NCI-H460 (cell line): ENCODE data around the gene ABCA1. TPM values are rescaled to one million over a fixed set of nuclear protein-coding genes. Genes with fewer than 3 reads are reported as not detected.

Experiments used
- DNase-seq: peaks from one replicate; pipeline ENCODE4 v3.0.0-alpha.2; 2016; ENCODE audit warnings: low read depth; ENCODE audit errors: extremely low read depth
- total RNA-seq: library from RNA; depleted of rRNA; stranded (reverse); fragments of >200 nt; shearing (Covaris generic); gene quantifications from 2 replicates; pipeline ENCODE4 v1.2.3, GENCODE V29; 2014

Gene ABCA1
- total RNA-seq, 1 experiment from 2014 or later, result 6.6 TPM

DNA sequence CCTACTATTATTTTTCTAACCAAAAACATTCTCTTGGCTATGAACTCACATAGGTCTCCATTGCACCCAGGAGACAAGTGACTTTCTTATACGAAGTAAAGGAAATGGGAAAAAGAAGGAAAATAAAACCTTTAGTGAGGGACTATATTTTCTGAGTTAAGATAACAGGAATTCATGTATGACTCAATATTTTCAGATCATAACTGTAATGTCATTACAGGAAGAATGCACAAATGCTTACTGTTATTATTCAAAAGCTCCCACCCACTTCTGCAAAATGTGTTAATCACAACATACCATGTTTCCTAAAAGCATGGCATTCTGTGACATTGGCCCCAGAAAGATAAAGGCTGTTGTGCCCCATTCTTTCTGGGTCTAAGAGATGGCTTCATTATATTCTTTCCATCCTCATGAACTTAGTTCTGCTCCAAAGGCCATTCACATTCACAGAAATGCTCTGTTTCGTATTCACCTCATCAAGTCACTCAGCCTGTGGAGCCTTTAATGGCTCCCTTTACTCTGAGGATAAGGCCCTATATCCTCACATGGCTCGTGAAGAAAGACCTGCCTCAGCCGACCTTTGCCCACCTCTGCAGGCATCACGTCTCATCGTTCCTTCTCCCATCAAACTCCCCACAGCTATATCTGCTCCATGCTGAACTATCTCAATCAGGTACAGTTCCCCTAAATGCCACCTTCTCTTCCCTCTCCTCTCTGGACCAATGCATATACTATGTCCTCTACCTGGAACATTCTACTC, 77.0 kb downstream of the ABCA1 start:
- no peak for DNase-seq

DNA sequence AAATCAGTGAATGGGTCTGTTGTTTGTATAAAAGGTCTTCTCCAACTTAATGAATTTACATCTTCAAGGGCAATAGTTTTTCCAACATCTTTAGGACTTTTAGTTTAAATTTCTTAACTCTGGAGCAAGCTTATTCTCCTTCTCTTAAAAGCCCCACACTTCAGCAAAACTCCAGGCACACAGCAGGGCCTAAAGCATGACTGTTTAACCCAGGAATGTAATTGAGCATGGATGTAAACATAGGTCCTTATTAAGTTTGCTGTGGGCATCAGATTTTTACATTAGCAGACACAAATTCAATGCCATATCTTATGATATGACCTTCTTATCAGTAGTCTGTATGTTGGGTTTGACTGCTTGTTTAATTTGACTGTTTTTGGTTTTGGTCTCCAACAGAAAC, 78.9 kb downstream of the ABCA1 start:
- DNase-seq, result no peak

DNA sequence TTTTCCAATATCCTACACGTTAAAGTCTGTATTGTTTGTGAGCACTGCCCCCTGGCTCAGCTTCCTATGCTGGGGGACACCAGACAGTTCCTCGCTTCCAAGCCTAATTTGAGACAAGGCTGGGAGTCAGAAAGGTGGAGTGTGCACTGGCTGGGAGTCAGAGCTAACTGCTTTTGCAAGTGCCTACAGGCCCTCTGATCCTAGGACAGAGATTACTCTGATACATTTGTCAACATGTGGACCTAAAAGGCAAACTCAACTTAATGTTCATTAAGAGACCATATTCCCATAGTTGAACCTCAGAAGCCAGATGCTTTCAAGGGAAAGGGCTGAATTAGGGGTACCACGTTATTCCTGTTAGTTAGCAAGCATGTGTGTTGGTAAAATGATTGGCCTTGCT, 83.2 kb downstream of the ABCA1 start:
- DNase-seq, result no peak

DNA sequence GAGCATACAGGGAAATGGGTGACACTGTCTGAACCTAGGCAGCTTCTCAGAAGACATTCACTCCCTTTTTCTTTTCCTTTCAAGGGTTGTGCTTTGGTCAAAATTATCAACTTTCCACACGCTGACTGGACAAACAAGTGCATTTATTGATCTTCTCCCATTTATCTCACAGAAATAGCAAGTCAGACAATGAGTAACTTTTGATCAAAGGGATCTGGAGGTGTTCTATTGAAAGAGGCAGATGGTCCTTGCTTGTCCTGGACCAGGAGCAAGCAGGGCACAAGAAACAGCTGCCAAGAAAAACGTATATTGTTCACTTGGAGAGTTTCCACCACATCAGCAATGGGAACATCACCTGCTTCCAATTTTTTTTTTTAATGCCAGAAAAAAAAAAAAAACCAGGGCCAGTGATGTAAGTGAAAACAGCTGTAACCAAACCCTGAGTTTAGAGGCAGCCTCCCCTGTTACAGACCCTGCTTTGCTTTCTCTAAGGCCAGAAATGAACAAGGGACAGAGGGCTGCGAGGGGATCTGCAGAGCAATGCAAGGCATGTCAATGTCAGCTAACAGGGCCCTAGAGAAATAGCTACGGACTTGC, 84.2 kb downstream of the ABCA1 start:
- DNase-seq, result no peak

DNA sequence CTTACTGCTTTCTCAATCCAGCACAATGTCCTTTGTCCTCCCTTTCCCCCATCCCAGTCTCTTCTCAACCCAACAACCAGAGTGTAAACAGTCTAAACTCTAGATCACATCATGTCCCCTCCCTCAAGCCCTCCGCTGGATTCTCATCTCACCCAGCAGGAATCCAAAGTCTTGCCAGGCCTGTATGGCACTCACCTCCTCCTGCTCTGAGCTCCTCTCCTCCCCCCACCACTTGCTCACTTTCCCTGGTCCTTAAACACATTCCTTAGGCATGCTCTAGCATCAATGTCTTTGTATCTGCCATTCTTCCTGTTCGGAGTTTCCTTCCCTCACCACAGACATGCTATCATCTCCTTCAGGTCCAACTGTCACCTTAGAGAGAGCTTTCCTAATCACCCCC, 85.3 kb downstream of the ABCA1 start:
- DNase-seq, result no peak

DNA sequence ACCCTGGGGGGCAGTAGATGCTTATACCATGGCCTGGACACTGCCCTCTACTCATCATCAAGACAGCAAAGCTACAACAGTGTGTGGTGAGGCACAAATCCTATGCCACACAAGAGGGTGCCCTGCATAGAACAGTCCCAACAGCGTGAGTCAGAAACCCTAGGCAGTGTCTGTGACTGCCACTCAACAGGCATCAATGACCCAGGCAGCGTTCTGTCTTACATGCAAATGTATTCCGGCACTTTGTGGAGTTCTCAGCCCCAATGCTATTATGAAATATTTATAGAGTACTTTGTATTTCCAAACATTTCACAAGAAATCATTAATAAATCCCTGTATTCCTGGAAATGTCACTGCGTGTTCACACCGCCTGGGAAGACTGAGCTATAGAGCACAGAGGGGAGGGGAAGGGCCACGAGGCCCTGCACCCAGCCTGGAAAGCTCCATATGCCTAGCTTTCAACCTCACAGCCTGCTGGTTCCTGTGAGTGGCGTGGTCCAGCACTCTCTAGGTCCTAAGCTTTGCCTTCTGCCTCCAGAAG, 86.3 kb downstream of the ABCA1 start:
- DNase-seq, result no peak

DNA sequence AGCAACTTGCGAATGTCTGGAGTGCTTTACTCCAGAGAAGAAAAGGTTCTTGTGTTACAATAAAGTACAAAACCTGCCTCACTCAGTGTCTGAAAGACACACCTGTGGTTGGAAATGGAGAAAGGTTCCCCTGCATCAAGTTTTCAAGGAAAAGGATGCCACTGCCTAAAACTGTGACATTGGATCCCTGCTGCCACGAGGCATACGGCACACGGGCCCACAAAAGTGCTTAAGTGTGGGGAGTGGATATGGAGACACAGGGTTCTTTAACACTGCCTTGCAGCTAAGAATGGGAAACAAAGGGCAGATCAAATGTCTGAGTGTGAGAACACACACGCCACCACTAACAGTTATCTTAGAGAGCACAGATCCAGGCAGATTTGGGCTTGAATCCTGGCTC, 89.0 kb downstream of the ABCA1 start:
- DNase-seq, result no peak

DNA sequence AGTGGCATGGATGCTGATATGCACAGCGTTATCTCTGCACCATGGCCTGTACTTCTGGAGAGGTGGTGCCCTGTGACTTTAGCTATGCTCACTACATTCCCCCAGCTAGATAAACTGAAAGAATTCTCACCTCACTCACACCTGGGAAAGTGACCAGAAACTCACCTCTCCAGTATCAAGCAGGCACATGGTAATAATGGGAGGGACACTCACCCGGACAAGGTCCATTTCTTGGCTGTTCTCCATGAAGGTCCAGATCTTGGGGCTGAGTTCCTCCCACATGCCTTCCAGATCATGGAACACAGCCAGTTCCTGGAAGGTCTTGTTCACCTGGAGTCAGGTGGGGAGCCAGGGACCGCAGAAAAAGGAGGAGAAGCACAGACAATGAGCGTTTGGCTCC, 91.2 kb downstream of the ABCA1 start:
- no peak for DNase-seq

DNA sequence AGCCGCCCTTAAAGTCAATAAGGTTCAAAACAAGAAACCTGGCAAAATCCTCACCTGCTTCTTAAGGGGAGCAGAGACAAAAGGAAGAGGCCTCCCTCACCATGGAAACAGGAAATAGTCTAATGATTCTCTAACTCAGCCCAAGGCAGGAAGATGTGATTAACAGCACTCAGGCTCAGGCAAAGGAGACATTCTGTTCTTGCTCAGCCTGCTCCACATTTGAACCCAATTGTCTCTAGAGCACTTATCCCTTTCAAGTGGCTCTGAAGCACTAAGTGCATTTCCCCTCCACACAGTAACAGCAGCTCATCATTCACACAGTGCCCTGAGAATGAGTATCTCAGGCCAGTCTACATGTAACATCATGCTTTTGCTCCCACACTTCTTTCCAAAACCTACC, 91.7 kb downstream of the ABCA1 start:
- DNase-seq, result no peak

DNA sequence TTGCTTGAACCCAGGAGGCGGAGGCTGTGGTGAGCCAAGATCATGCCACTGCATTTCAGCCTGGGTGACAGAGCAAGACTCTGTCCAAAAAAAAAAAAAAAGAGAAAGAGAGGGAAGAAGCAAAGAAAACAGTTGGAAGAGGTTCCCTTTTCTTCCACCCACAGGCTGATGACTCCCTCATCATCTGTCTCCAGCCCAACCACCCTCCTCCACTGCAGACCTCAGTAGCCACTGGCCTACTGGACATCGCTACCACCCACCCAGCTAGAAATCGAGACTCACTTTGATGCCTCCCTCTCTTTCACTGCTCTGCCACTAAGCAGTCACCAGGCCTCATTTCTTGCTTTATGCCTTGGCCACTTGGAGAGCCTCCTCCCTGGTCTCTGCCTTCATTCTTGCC, 92.8 kb downstream of the ABCA1 start:
- DNase-seq, result no peak

DNA sequence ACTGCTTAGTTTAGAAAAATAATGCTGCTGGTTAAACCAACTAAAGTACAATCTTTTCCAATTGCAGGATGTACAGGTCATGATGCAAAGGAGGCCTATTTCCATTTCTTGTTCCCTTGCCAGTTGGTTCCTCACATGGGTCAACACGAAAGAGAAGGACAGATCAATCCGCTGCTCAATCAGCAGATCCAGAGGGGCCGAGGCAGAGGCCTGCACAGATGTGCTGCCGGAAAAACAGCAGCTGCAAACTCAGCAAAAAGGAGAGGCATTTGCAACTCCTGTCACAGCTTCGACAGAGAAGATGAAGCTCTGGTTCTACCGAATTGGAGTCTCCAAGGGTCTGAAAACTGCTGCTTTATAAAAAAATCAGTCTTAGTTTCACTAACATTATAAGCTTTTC, 94.3 kb downstream of the ABCA1 start:
- DNase-seq, result no peak

DNA sequence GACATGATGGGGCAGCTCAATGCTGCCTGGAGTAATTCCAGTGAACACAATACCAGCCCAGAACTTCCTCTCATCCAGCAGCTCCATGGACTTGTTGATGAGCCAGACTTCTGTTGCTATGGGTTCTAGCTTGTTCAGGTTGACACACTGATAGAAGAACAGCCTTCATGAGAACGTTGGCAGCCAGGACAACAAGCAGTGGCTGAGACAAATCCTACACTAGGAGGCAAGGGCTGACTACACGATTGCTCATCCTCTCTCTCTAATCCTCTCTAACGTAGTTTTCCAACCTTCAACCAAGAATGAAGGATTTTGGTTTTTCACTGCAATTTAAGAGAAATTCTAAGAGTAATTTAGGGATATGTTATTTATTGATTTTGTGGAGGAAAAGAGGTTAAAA, 96.3 kb downstream of the ABCA1 start:
- no peak for DNase-seq

DNA sequence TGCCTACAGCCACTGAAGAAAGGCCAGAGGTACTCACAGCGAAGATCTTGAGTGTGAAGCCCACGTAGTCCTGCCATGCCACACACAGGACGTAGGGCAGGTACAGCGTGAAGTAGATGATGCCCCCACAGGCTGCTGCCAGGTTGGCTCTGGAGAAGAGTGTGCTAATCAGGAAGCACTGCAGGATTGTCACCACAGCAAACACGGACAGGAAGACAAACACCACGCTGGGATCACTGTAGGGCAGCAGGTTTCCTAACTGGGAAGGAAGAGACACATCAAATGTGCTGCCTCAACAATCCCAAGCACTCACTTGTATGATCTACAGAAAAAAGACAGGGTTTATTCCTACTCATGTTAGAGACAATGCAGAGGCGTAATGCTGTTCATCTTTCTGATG, 101.0 kb downstream of the ABCA1 start:
- DNase-seq, result no peak

DNA sequence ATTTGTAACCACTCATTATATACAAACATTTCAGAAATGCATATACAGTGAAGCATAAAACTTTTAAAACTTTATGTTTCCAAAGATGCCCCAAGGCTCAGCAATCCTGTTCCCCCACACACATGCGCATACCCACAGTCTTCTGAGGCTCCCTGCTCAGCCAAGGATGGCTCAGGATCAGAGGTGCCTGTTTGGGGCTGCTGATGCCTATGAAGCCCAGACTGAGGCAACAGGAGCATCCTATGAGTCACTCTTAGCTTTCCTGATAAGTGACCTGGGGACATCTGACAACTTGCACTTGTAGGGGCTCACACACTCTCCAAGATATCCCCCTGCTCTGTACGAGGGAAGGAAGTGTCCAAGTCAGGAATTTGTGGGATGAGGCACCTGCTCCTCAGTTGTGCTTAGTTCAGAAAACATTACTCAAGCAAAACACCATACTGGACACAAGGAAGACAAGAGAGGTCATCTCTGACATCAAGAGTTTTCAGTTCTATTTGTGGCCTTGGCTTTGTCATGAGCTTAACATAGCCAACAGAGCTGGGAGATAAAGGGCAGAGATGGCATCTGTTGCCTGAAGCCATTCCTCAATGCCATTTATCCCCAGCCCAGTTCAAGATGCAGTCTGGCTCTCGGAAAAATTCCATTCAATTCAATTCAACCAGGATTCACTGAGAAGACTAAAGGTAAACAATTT, 101.7 kb downstream of the ABCA1 start:
- DNase-seq, result no peak

DNA sequence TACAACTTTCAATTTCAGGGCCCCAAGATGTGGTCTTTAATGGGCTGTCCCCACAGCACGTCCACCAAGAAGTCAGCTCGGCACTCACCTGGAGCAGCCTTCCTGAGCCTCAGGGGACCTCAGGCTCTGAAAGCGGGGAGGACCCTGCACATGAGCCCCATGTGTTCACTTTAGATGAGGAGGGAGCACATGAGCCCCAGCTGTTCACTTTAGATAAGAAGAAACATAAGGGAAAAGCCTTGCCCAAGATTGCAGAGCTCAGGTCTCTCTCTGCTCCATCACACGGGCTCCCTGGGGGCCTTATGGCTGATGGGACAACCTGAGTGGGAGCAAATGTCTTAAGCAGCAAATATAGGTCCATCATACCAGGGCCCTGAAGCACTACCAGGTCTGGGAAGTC, 107.6 kb downstream of the ABCA1 start:
- no peak for DNase-seq

DNA sequence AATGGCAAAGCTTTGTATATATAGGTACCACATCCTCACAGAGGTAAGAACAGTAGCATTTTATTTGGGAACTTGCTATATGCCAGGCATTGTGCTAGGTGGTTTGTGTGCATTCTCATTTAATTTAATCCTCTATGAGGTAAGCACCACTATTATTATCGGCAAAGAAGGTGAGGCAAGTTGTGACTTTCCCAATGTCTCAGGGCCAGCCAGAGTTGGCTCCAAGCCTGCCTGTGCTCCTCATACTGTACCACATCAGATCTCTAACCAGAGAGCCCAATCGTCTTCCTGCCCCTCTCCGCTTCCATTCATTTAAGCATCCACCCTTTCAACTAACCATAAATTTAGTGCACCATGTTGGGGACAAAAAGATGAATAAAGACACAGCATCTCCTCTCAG, 108.9 kb downstream of the ABCA1 start:
- no peak for DNase-seq

DNA sequence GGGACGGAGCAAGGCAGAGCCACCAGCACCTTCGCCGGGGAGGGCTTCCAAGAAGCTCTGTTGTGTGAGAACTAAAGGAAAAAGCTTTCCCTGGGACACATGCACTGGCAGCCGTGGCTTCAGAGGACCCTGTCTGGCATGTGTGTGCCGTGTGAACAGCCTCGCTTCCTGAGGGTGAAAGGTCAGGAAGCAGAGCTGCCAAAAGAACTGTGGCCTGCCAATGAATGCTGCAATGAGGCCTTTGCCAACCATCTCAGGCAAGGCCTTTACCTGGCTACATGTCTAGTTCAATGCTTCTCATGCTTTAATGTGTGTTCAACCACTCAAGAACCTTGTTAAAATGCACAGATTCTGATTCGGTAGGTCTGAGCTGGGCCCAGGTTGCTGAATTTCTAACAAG, 110.5 kb downstream of the ABCA1 start:
- no peak for DNase-seq

DNA sequence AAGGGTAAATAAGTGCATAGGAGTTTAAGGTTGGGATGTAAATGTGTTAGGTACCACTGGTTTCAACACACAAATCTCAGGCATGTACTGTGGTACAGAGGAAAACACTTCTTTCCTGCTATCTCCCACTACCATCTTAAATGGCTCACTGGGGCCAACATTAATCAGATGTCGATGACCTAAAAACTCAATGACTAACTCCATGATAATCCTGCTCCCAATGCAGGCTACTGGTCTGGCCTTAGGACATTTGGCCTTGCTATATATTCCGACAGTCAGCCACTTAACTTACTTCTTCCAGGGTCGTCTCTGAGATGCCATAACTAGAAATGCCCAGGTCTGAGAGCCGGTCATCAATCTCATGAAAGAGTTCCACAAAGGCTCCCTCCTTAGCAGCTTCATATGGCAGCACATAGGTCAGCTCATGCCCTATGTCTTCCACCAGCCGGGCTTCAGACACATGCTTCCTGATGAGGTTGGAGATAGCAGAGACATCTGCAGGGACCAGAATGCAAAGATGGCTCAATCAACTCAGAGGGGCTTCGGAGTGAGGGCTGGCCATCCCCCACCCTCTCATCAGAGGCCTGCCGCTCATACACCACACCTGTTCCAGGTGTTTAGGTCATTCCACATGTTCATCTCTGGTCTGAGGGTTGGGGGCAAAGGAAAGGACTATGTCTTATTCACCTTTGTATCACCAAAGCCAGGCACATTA, 111.9 kb downstream of the ABCA1 start:
- DNase-seq, result no peak

DNA sequence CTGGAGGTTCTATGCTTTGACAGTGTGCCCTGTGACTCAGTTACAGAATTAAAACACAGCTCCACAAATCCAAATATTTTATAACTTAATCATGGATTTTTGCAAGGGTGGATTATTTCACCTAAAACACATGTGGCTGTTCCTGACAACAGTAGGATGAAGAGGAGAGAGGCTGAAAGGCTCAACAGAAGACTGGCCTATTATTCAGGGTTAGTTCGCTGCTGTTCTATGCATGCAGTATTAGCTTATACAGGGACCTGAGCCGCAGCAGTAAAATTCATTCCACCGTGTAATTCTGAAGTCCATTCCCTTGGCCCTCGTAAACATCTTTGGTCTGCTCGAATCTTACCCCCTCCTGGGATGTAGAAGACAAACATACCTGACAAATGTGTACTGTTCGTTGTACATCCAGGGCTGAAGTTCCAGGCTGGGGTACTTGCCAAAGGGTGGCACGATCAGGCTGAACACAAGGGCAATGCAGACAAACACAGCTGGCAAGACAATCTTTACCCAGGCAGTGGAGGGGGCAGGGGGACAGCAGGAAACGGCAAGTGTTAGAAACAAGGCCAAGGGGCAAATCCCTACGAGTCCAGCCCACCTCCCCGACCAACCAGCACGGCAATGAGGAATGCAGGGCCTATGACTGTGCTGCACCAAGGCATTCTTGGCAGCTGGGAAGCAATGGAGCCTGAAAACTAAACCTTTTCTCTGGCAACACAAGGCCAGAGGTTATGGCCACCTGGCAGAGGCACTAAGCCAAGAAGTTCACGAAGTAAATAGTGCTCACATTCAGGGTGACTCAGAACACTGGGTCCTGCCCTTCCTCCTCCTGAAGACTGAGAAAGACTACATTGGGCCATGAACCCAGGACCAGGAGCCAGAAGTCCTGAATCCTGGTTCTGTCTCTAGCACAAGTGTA, 117.3 kb downstream of the ABCA1 start:
- no peak for DNase-seq

DNA sequence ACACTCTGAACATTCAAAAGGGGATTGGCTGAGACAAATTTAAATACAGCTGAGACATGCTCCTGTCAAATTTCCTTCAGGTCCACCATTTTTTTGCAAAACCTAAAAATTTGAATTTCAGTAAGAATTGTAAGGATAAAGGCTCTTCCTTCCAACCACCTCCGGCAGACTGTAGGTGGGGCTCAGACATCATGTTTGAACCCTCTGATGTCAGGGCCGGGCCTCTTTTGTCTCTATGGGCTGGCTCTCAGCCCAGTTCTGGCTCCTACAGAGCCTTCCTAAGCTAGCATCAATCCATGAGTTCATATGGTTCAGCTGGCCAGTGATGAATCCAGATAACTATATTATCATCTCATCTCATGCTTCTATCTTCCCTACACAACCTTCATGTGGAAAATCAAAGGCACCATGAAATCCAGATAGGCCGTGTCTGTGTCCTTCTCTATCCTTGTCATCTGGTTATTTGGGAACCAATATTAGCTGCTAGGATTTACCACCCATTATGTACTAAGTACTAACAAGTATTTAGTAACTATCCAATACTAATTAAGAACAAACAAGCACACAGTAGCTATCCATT, 119.8 kb downstream of the ABCA1 start:
- no peak for DNase-seq
